NCI-H146 treated with DMSO at 0.1 percent for 48 hours (cell line): ENCODE results near the gene LMOD1.
"Not testable (repeated sequence)": the region's sequence is repeated elsewhere in the genome, so short reads cannot be mapped to it uniquely, and the experiment has no call there.

Experiments used
- DNase-seq: peaks from one replicate; lab custom pipeline; 2025; ENCODE audit not compliant: unreplicated experiment; lab: John Stamatoyannopoulos, UW

The LMOD1 gene

GRCh38 chr1:201916649-201917249 is 29.6 kb downstream of the LMOD1 start:
- DNase-seq, result no peak

GRCh38 chr1:201914456-201915235 is 31.7 kb downstream of the LMOD1 start:
- no peak for DNase-seq

- no peak for DNase-seq
Observed at GRCh38 chr1:201912832-201913231, 33.5 kb downstream of the LMOD1 start.

- DNase-seq, result peak; percentile 44
Observed at GRCh38 chr1:201911826-201912571, 34.3 kb downstream of the LMOD1 start.

GRCh38 chr1:201907621-201908020 is 38.7 kb downstream of the LMOD1 start:
- no peak for DNase-seq

- no peak for DNase-seq
Observed at GRCh38 chr1:201906336-201906735, 40.0 kb downstream of the LMOD1 start.

GRCh38 chr1:201905234-201905890 is 41.0 kb downstream of the LMOD1 start:
- no peak for DNase-seq

GRCh38 chr1:201904579-201904978 is 41.8 kb downstream of the LMOD1 start:
- no peak for DNase-seq

GRCh38 chr1:201903135-201903534 is 43.2 kb downstream of the LMOD1 start:
- DNase-seq, result no peak

GRCh38 chr1:201902198-201902597 is 44.1 kb downstream of the LMOD1 start:
- no peak for DNase-seq

- DNase-seq, result not testable (repeated sequence)
Observed at GRCh38 chr1:201901036-201901435, 45.3 kb downstream of the LMOD1 start.

- no peak for DNase-seq
Observed at GRCh38 chr1:201900476-201900875, 45.9 kb downstream of the LMOD1 start.

- DNase-seq, result no peak
Observed at GRCh38 chr1:201899683-201900429, 46.5 kb downstream of the LMOD1 start.

GRCh38 chr1:201898992-201899391 is 47.4 kb downstream of the LMOD1 start:
- no peak for DNase-seq

- DNase-seq, result no peak
Observed at GRCh38 chr1:201898240-201898894, 48.0 kb downstream of the LMOD1 start.

GRCh38 chr1:201896951-201897391 is 49.4 kb downstream of the LMOD1 start:
- DNase-seq, result no peak

GRCh38 chr1:201895913-201896807 is 50.2 kb downstream of the LMOD1 start:
- peak; percentile 80 for DNase-seq

- no peak for DNase-seq
Observed at GRCh38 chr1:201895120-201895665, 51.2 kb downstream of the LMOD1 start.
